AG10803 (cell line): Measurements from ENCODE around the gene TOP1.
A peak's percentile ranks its signal among the peaks of the same experiment; 100 is the strongest.

Experiments
- DNase-seq: peaks from one replicate; pipeline ENCODE4 v3.0.0; 2010; ENCODE audit warnings: low read depth
- H3K4me3 ChIP-seq: 2 replicates; pipeline ENCODE4 v1.5.1; 2011; ENCODE audit warnings: mild to moderate bottlenecking, low read length, control low read depth
- CTCF ChIP-seq: conservative IDR thresholded peaks from 2 replicates; pipeline ENCODE4 v1.5.1; 2011; ENCODE audit warnings: mild to moderate bottlenecking, low read length, control low read depth, inconsistent platforms

TOP1 gene

GRCh38 chr20:41166201-41167117 is 137.8 kb downstream of the TOP1 start:
- no peak for DNase-seq
- H3K4me3 ChIP-seq, result no peak overlapping the region
- no peak for TF ChIP-seq CTCF

- H3K4me3 ChIP-seq, result no peak overlapping the region
- no peak for DNase-seq
- no peak for TF ChIP-seq CTCF
These were observed 138.5 kb downstream of the TOP1 start for GRCh38 chr20:41167118-41167470.

- TF ChIP-seq CTCF, result no peak
- H3K4me3 ChIP-seq, result no peak overlapping the region
- DNase-seq, result no peak
These were observed 139.0 kb downstream of the TOP1 start for GRCh38 chr20:41167481-41168253.

GRCh38 chr20:41168281-41169161 is 139.9 kb downstream of the TOP1 start:
- no peak for TF ChIP-seq CTCF

GRCh38 chr20:41169162-41169690 is 140.6 kb downstream of the TOP1 start:
- no peak for DNase-seq
- H3K4me3 ChIP-seq, result no peak overlapping the region
- TF ChIP-seq CTCF, result no peak

More at GRCh38 chr20:41168281-41169161, 139.9 kb downstream of the TOP1 start:
- DNase-seq, result no peak
- no peak overlapping the region for H3K4me3 ChIP-seq

GRCh38 chr20:41169791-41170351 is 141.2 kb downstream of the TOP1 start:
- no peak for TF ChIP-seq CTCF
- no peak overlapping the region for H3K4me3 ChIP-seq
- DNase-seq, result peak; percentile 66
